Hepatocyte (in vitro differentiated cells): ENCODE results near the gene IQCB1. TPM values are rescaled to one million over a fixed set of nuclear protein-coding genes. Genes with fewer than 3 reads are reported as not detected.

Experiments
- DNase-seq: peaks from one replicate; pipeline ENCODE4 v3.0.0-alpha.2; 2016; ENCODE audit warnings: low spot score
- H2AFZ ChIP-seq: fragments of 200-600 bp; sonication (generic); 2 replicates; pipeline ENCODE4 v1.6.0; 2016; ENCODE audit warnings: antibody characterized with exemption, mild to moderate bottlenecking
- H3K27ac ChIP-seq: fragments of 200-600 bp; sonication (generic); 2 replicates; pipeline ENCODE4 v1.5.1; 2016; ENCODE audit warnings: mild to moderate bottlenecking
- H3K27me3 ChIP-seq: fragments of 200-600 bp; sonication (generic); 2 replicates; pipeline ENCODE4 v1.6.1; 2016
- H3K36me3 ChIP-seq: fragments of 200-600 bp; sonication (generic); replicated peaks from 2 replicates; pipeline ENCODE4 v1.5.1; 2016; ENCODE audit warnings: low read depth; ENCODE audit not compliant: insufficient read depth
- H3K4me1 ChIP-seq: fragments of 200-600 bp; sonication (generic); 2 replicates; pipeline ENCODE4 v1.5.1; 2016; ENCODE audit warnings: mild to moderate bottlenecking, moderate library complexity; ENCODE audit not compliant: insufficient read depth
- H3K4me2 ChIP-seq: fragments of 200-600 bp; sonication (generic); 2 replicates; pipeline ENCODE4 v1.6.0; 2016
- H3K4me3 ChIP-seq: fragments of 200-600 bp; sonication (generic); 2 replicates; pipeline ENCODE4 v1.5.1; 2016; ENCODE audit warnings: mild to moderate bottlenecking
- H3K79me2 ChIP-seq: fragments of 200-600 bp; sonication (generic); 2 replicates; pipeline ENCODE4 v1.6.0; 2017; ENCODE audit warnings: mild to moderate bottlenecking
- H3K9me2 ChIP-seq: fragments of 200-600 bp; sonication (generic); replicated peaks from 2 replicates; pipeline ENCODE4 v1.6.0; 2017; ENCODE audit warnings: mild to moderate bottlenecking; ENCODE audit not compliant: insufficient read depth
- H3K9me3 ChIP-seq: fragments of 200-600 bp; sonication (generic); 2 replicates; pipeline ENCODE4 v1.5.1; 2016; ENCODE audit warnings: low read depth, mild to moderate bottlenecking
- H4K20me1 ChIP-seq: fragments of 200-600 bp; sonication (generic); 2 replicates; pipeline ENCODE4 v1.6.0; 2016; ENCODE audit warnings: mild to moderate bottlenecking; ENCODE audit not compliant: insufficient read depth, poor library complexity, severe bottlenecking
- CTCF ChIP-seq: fragments of 200-600 bp; sonication (generic); IDR thresholded peaks from 2 replicates; pipeline ENCODE4 v1.5.1; 2016; ENCODE audit warnings: antibody characterized with exemption, mild to moderate bottlenecking; ENCODE audit not compliant: poor library complexity
- EZH2 ChIP-seq: fragments of 200-600 bp; sonication (generic); IDR thresholded peaks from 2 replicates; pipeline ENCODE4 v1.6.1; 2016; ENCODE audit warnings: antibody characterized with exemption, mild to moderate bottlenecking, borderline replicate concordance
- EZH2phosphoT487 ChIP-seq: fragments of 200-600 bp; sonication (generic); IDR thresholded peaks from one replicate; pipeline ENCODE4 v1.6.1; 2018; ENCODE audit warnings: antibody characterized with exemption, mild to moderate bottlenecking, low read depth, moderate library complexity; ENCODE audit not compliant: unreplicated experiment, severe bottlenecking
- WGBS: methylation state at CpG from one replicate; pipeline ENCODE4 v1.1.6; 2016; ENCODE audit warnings: low lambda C conversion rate; ENCODE audit errors: missing lambda C conversion rate; 5-methylcytosine and 5-hydroxymethylcytosine counted together
- polyA plus RNA-seq: library from polyadenylated mRNA; unstranded; fragments of >200 nt; fragmentation: Nextera tagmentation; extraction: Ambion mirVana; gene quantifications from 2 replicates; pipeline ENCODE4 v1.2.1, GENCODE V29; 2016
- total RNA-seq: library from RNA; depleted of rRNA; stranded (reverse); fragments of >200 nt; gene quantifications from 2 replicates; pipeline ENCODE4 v1.2.3, GENCODE V29; 2014

IQCB1 gene
- total and polyA plus RNA-seq, 2 experiments from 2014 or later, result 14.4 to 24.1 TPM

- Histone ChIP-seq H2AFZ (no peak overlapping the region), H3K4me3 (no peak overlapping the region), H3K4me1 (no peaks in the 10 kb centered on the region), H4K20me1 (no peaks in the 10 kb centered on the region), H3K79me2 (no peaks in the 10 kb centered on the region), H3K36me3 (no peaks in the 10 kb centered on the region), H3K9me3 (no peaks in the 10 kb centered on the region), H3K27me3 (no peaks in the 10 kb centered on the region), H3K9me2 (no peaks in the 10 kb centered on the region), H3K27ac (no peak overlapping the region), H3K4me2 (no peak overlapping the region)
- DNase-seq, result no peak
- TF ChIP-seq CTCF (no peak), EZH2 (no peak)
- 48% methylated on average over 1 of the region's 1 CpG for WGBS
These were observed 76.0 kb downstream of the IQCB1 start for GRCh38 chr3:121758727-121759450.

- TF ChIP-seq EZH2 (no peak), EZH2phosphoT487 (no peak), CTCF (no peak)
- 90% methylated on average over 15 of the region's 15 CpGs for WGBS
- H2AFZ ChIP-seq, result no peak overlapping the region
- H3K9me3 ChIP-seq, result no peaks in the 10 kb centered on the region
- H3K9me2 ChIP-seq, result no peaks in the 10 kb centered on the region
- H4K20me1 ChIP-seq, result no peaks in the 10 kb centered on the region
- H3K4me1 ChIP-seq, result no peaks in the 10 kb centered on the region
- no peak overlapping the region for H3K4me3 ChIP-seq
- H3K27me3 ChIP-seq, result no peaks in the 10 kb centered on the region
- no peaks in the 10 kb centered on the region for H3K79me2 ChIP-seq
- H3K4me2 ChIP-seq, result no peak overlapping the region
- no peaks in the 10 kb centered on the region for H3K36me3 ChIP-seq
- no peak overlapping the region for H3K27ac ChIP-seq
- DNase-seq, result no peak
These were observed 76.9 kb downstream of the IQCB1 start for GRCh38 chr3:121757812-121758545.

- no peak for DNase-seq
- H3K27ac ChIP-seq, result no peak overlapping the region
- no peaks in the 10 kb centered on the region for H3K4me1 ChIP-seq
- no peak overlapping the region for H3K4me2 ChIP-seq
- H3K36me3 ChIP-seq, result no peaks in the 10 kb centered on the region
- no peaks in the 10 kb centered on the region for H3K27me3 ChIP-seq
- TF ChIP-seq EZH2, result no peak
- no peak for TF ChIP-seq CTCF
- no peak for TF ChIP-seq EZH2phosphoT487
- H3K9me2 ChIP-seq, result no peaks in the 10 kb centered on the region
- no peak overlapping the region for H2AFZ ChIP-seq
- no peak overlapping the region for H3K4me3 ChIP-seq
- 86% methylated on average over 4 of the region's 4 CpGs for WGBS
- H3K79me2 ChIP-seq, result no peaks in the 10 kb centered on the region
- no peaks in the 10 kb centered on the region for H4K20me1 ChIP-seq
- no peaks in the 10 kb centered on the region for H3K9me3 ChIP-seq
These were observed 77.6 kb downstream of the IQCB1 start for GRCh38 chr3:121757087-121757811.
